ENCODE results near the gene ARHGEF6. TPM values are rescaled to one million over a fixed set of nuclear protein-coding genes. Genes with fewer than 3 reads are reported as not detected.

The ARHGEF6 gene
- total RNA-seq, 6 experiments from 2014 or later, result 2.8 to 6.1 (median 3.5) TPM

- no peak for DNase-seq
- Histone ChIP-seq H3K4me1 (no peaks in the 10 kb centered on the region), H3K9me3 (no peaks in the 10 kb centered on the region), H3K27me3 (no peaks in the 10 kb centered on the region), H3K36me3 (no peaks in the 10 kb centered on the region), H3K27ac (no peak overlapping the region), H3K4me3 (no peak overlapping the region)
- no peak for TF ChIP-seq CTCF (IDR thresholded peaks at IDR 0.05)
- TF ChIP-seq POLR2A (IDR thresholded peaks at IDR 0.05), result no peak
- WGBS (ENCODE audit: insufficient coverage, low coverage, low lambda C conversion rate, missing lambda C conversion rate), result 83% methylated on average over 4 of the region's 9 CpGs
- intact Hi-C loops (cut with DNase I), result no loop called here
- ATAC-seq, result no peak
Measured at GRCh38 chrX:136659174-136659573, 121.6 kb downstream of the ARHGEF6 start.

GRCh38 chrX:136658151-136658550, 122.6 kb downstream of the ARHGEF6 start:
- intact Hi-C loops (cut with DNase I), result no loop called here
- Histone ChIP-seq H3K4me3 (no peak overlapping the region), H3K4me1 (no peaks in the 10 kb centered on the region), H3K36me3 (no peaks in the 10 kb centered on the region), H3K9me3 (no peaks in the 10 kb centered on the region), H3K27ac (no peak overlapping the region), H3K27me3 (no peaks in the 10 kb centered on the region)
- TF ChIP-seq CTCF (IDR thresholded peaks at IDR 0.05), result no peak
- no peak for TF ChIP-seq POLR2A (IDR thresholded peaks at IDR 0.05)
- WGBS (ENCODE audit: insufficient coverage, low coverage, low lambda C conversion rate, missing lambda C conversion rate), result 44% methylated on average over 5 of the region's 5 CpGs
- ATAC-seq (no peak), DNase-seq (no peak)

- no peaks in the 10 kb centered on the region for H3K36me3 ChIP-seq
- no peaks in the 10 kb centered on the region for H3K4me1 ChIP-seq
- no peak overlapping the region for H3K27ac ChIP-seq
- intact Hi-C loops (cut with DNase I), result no loop called here
- no peak overlapping the region for H3K4me3 ChIP-seq
- ATAC-seq (no peak), DNase-seq (no peak)
- TF ChIP-seq CTCF (IDR thresholded peaks at IDR 0.05) (no peak), POLR2A (IDR thresholded peaks at IDR 0.05) (no peak)
- no peaks in the 10 kb centered on the region for H3K27me3 ChIP-seq
- H3K9me3 ChIP-seq, result no peaks in the 10 kb centered on the region
- WGBS (ENCODE audit: insufficient coverage, low coverage, low lambda C conversion rate, missing lambda C conversion rate), result 76% methylated on average over 5 of the region's 5 CpGs
Measured at GRCh38 chrX:136656361-136656964, 124.3 kb downstream of the ARHGEF6 start.

- H3K27ac ChIP-seq, result no peak overlapping the region
- intact Hi-C loops (cut with DNase I), result no loop called here
- ATAC-seq, result no peak
Measured at GRCh38 chrX:136652822-136653723, 127.7 kb downstream of the ARHGEF6 start.

More at GRCh38 chrX:136652822-136653723, 127.7 kb downstream of the ARHGEF6 start:
- Histone ChIP-seq H3K4me3 (no peak overlapping the region), H3K27me3 (peaks cover 0 to 5% of the 10 kb centered on the region in 2 donors), H3K9me3 (no peaks in the 10 kb centered on the region), H3K4me1 (no peaks in the 10 kb centered on the region), H3K36me3 (no peaks in the 10 kb centered on the region)
- TF ChIP-seq POLR2A (IDR thresholded peaks at IDR 0.05) (no peak), CTCF (IDR thresholded peaks at IDR 0.05) (no peak)
- WGBS (ENCODE audit: insufficient coverage, low coverage, low lambda C conversion rate, missing lambda C conversion rate), result 75% methylated on average over 6 of the region's 6 CpGs
- no peak for DNase-seq

All from right lobe of liver (tissue), 6 donors.